ENCODE results near the gene FAM47E. TPM values are rescaled to one million over a fixed set of nuclear protein-coding genes. Genes with fewer than 3 reads are reported as not detected.
A peak's percentile ranks its signal among the peaks of the same experiment; 100 is the strongest.

FAM47E gene
- total and polyA plus RNA-seq, 2 of the 13 experiments (the other 11 are each of a cell fraction or from before 2014, with no cell fraction given): 0.33 to 0.66 TPM

DNA sequence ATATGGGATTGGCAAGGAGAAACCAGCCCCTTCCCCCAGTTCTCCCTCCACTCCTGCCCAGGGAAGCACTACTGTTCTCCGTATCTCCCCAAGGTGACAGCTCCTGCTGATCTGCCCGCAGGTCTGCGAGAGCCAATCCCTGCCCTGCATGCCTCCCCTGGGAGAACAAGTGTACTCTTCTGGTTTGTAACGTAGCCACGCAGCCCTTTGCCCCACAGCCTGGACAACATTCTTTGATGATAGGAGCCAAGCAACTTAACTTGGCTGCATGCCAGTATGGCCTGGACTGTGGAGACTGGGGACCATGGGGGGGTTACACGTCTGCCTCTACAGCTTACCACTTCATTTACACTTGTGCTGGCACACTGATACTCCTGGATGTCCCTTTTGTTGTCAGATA is 57.0 kb downstream of the FAM47E start (continued):
- TF ChIP-seq HMG20B (CRISPR knock-in tag; conservative IDR thresholded peaks at IDR 0.05) (no peak), TARDBP (CRISPR knock-in tag; IDR thresholded peaks at IDR 0.05) (no peak), ELF1 (CRISPR knock-in tag; IDR thresholded peaks at IDR 0.05) (0 out of 2 replicates have a peak, but pooled peaks have one; percentile 27), ZNF768 (CRISPR knock-in tag; IDR thresholded peaks at IDR 0.05) (no peak), ZNF253 (CRISPR knock-in tag; IDR thresholded peaks at IDR 0.05; ENCODE audit: borderline replicate concordance) (no peak), ZNF263 (CRISPR knock-in tag; IDR thresholded peaks at IDR 0.05) (no peak), ZFX (CRISPR knock-in tag; IDR thresholded peaks at IDR 0.05; ENCODE audit: low read depth) (no peak; the same call in 1 of the 2 replicates), SRSF4 (IDR thresholded peaks at IDR 0.05; ENCODE audit: low read depth, low read length, poor library complexity, severe bottlenecking) (no peak), MXI1 (IDR thresholded peaks at IDR 0.05; ENCODE audit: borderline replicate concordance, low read depth, low read length) (peak; percentile 56; the same call in 1 of the 3 replicates), ZNF205 (CRISPR knock-in tag; IDR thresholded peaks at IDR 0.05) (no peak), NFE2L2 (IDR thresholded peaks at IDR 0.05; ENCODE audit: low read length) (no peak), HOXA7 (CRISPR knock-in tag; IDR thresholded peaks at IDR 0.05) (no peak), DMAP1 (CRISPR knock-in tag; IDR thresholded peaks at IDR 0.05) (0 out of 2 replicates have a peak, but pooled peaks have one; percentile 44), FOXJ3 (CRISPR knock-in tag; IDR thresholded peaks at IDR 0.05; ENCODE audit: borderline replicate concordance) (no peak)
- TF ChIP-seq, protein P1, sequence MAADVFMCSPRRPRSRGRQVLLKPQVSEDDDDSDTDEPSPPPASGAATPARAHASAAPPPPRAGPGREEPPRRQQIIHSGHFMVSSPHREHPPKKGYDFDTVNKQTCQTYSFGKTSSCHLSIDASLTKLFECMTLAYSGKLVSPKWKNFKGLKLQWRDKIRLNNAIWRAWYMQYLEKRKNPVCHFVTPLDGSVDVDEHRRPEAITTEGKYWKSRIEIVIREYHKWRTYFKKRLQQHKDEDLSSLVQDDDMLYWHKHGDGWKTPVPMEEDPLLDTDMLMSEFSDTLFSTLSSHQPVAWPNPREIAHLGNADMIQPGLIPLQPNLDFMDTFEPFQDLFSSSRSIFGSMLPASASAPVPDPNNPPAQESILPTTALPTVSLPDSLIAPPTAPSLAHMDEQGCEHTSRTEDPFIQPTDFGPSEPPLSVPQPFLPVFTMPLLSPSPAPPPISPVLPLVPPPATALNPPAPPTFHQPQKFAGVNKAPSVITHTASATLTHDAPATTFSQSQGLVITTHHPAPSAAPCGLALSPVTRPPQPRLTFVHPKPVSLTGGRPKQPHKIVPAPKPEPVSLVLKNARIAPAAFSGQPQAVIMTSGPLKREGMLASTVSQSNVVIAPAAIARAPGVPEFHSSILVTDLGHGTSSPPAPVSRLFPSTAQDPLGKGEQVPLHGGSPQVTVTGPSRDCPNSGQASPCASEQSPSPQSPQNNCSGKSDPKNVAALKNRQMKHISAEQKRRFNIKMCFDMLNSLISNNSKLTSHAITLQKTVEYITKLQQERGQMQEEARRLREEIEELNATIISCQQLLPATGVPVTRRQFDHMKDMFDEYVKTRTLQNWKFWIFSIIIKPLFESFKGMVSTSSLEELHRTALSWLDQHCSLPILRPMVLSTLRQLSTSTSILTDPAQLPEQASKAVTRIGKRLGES (CRISPR knock-in tag; IDR thresholded peaks at IDR 0.05; ENCODE audit: borderline replicate concordance): no peak
- TF ChIP-seq, protein P2, sequence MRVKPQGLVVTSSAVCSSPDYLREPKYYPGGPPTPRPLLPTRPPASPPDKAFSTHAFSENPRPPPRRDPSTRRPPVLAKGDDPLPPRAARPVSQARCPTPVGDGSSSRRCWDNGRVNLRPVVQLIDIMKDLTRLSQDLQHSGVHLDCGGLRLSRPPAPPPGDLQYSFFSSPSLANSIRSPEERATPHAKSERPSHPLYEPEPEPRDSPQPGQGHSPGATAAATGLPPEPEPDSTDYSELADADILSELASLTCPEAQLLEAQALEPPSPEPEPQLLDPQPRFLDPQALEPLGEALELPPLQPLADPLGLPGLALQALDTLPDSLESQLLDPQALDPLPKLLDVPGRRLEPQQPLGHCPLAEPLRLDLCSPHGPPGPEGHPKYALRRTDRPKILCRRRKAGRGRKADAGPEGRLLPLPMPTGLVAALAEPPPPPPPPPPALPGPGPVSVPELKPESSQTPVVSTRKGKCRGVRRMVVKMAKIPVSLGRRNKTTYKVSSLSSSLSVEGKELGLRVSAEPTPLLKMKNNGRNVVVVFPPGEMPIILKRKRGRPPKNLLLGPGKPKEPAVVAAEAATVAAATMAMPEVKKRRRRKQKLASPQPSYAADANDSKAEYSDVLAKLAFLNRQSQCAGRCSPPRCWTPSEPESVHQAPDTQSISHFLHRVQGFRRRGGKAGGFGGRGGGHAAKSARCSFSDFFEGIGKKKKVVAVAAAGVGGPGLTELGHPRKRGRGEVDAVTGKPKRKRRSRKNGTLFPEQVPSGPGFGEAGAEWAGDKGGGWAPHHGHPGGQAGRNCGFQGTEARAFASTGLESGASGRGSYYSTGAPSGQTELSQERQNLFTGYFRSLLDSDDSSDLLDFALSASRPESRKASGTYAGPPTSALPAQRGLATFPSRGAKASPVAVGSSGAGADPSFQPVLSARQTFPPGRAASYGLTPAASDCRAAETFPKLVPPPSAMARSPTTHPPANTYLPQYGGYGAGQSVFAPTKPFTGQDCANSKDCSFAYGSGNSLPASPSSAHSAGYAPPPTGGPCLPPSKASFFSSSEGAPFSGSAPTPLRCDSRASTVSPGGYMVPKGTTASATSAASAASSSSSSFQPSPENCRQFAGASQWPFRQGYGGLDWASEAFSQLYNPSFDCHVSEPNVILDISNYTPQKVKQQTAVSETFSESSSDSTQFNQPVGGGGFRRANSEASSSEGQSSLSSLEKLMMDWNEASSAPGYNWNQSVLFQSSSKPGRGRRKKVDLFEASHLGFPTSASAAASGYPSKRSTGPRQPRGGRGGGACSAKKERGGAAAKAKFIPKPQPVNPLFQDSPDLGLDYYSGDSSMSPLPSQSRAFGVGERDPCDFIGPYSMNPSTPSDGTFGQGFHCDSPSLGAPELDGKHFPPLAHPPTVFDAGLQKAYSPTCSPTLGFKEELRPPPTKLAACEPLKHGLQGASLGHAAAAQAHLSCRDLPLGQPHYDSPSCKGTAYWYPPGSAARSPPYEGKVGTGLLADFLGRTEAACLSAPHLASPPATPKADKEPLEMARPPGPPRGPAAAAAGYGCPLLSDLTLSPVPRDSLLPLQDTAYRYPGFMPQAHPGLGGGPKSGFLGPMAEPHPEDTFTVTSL (CRISPR knock-in tag; IDR thresholded peaks at IDR 0.05; ENCODE audit: borderline replicate concordance): peak; percentile 63; the same call in 1 of the 2 replicates
- TF ChIP-seq, protein P3, sequence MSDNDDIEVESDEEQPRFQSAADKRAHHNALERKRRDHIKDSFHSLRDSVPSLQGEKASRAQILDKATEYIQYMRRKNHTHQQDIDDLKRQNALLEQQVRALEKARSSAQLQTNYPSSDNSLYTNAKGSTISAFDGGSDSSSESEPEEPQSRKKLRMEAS (IDR thresholded peaks at IDR 0.05): peak; percentile 52; the same call in 1 of the 2 replicates
- TF ChIP-seq, protein P4, sequence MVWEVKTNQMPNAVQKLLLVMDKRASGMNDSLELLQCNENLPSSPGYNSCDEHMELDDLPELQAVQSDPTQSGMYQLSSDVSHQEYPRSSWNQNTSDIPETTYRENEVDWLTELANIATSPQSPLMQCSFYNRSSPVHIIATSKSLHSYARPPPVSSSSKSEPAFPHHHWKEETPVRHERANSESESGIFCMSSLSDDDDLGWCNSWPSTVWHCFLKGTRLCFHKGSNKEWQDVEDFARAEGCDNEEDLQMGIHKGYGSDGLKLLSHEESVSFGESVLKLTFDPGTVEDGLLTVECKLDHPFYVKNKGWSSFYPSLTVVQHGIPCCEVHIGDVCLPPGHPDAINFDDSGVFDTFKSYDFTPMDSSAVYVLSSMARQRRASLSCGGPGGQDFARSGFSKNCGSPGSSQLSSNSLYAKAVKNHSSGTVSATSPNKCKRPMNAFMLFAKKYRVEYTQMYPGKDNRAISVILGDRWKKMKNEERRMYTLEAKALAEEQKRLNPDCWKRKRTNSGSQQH (CRISPR knock-in tag; IDR thresholded peaks at IDR 0.05; ENCODE audit: low read depth): 0 out of 2 replicates have a peak, but pooled peaks have one; percentile 65
- TF ChIP-seq, protein P5, sequence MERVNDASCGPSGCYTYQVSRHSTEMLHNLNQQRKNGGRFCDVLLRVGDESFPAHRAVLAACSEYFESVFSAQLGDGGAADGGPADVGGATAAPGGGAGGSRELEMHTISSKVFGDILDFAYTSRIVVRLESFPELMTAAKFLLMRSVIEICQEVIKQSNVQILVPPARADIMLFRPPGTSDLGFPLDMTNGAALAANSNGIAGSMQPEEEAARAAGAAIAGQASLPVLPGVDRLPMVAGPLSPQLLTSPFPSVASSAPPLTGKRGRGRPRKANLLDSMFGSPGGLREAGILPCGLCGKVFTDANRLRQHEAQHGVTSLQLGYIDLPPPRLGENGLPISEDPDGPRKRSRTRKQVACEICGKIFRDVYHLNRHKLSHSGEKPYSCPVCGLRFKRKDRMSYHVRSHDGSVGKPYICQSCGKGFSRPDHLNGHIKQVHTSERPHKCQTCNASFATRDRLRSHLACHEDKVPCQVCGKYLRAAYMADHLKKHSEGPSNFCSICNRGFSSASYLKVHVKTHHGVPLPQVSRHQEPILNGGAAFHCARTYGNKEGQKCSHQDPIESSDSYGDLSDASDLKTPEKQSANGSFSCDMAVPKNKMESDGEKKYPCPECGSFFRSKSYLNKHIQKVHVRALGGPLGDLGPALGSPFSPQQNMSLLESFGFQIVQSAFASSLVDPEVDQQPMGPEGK (CRISPR knock-in tag; IDR thresholded peaks at IDR 0.05): peak; percentile 91
